Measurements from ENCODE around the gene RDX.

Gene RDX

DNA sequence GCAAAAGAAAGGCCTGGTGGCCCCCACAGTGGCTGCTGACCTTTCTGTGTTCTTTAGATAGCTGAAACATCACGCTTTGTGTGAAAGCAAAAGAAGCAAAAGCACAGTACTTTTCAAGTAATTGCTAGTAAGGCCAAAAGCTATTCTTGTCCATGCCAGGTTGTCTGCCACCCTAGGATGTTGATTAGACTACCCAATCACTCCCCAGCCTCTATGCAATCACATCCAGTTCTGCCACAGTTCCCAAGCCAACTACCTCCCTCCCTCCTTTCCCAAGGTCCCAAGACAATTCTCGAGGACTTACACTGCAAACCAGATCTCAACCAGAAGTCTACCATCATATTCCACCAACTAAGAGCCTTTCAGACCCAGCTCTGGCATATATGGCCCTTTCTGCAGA is 46.2 kb downstream of the RDX start:
- DNase-seq (ENCODE audit: low read depth) = no peak
- no peak overlapping the region for H3K4me3 ChIP-seq (ENCODE audit: low read length)
- TF ChIP-seq, protein P1, sequence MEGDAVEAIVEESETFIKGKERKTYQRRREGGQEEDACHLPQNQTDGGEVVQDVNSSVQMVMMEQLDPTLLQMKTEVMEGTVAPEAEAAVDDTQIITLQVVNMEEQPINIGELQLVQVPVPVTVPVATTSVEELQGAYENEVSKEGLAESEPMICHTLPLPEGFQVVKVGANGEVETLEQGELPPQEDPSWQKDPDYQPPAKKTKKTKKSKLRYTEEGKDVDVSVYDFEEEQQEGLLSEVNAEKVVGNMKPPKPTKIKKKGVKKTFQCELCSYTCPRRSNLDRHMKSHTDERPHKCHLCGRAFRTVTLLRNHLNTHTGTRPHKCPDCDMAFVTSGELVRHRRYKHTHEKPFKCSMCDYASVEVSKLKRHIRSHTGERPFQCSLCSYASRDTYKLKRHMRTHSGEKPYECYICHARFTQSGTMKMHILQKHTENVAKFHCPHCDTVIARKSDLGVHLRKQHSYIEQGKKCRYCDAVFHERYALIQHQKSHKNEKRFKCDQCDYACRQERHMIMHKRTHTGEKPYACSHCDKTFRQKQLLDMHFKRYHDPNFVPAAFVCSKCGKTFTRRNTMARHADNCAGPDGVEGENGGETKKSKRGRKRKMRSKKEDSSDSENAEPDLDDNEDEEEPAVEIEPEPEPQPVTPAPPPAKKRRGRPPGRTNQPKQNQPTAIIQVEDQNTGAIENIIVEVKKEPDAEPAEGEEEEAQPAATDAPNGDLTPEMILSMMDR (conservative IDR thresholded peaks at IDR 0.05; ENCODE audit: low read depth, low read length) = no peak

GRCh38 chr11:110249766-110250165 is 46.6 kb downstream of the RDX start:
- no peak overlapping the region for H3K4me3 ChIP-seq (ENCODE audit: low read length)
- TF ChIP-seq, protein P1 (conservative IDR thresholded peaks at IDR 0.05; ENCODE audit: low read depth, low read length) = no peak

DNA sequence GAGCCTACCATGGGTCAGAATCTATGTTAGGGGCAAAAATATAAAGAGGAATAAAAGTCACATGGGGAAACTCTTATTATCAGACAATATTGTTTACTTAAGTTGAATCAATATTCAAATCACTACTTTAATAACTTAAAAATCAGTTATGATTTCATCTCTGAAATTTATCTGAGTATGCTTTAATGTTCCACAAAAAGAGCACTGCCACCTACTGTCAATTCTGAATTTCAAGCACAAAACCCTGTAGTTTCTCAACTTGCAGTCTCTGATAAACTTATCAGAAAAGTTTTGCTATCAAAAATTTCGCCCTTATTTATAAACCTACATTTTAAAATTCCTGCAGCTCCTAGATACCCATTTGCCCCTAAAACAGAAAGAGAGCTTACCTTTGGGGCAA is 47.3 kb downstream of the RDX start:
- DNase-seq (ENCODE audit: low read depth) = no peak
- TF ChIP-seq, protein P1 (conservative IDR thresholded peaks at IDR 0.05; ENCODE audit: low read depth, low read length) = peak; percentile 31
- no peak overlapping the region for H3K4me3 ChIP-seq (ENCODE audit: low read length)

More at GRCh38 chr11:110249766-110250165, 46.6 kb downstream of the RDX start:
- no peak for DNase-seq (ENCODE audit: low read depth)

GRCh38 chr11:110243791-110244190 is 52.6 kb downstream of the RDX start:
- TF ChIP-seq, protein P1 (conservative IDR thresholded peaks at IDR 0.05; ENCODE audit: low read depth, low read length) = no peak

GRCh38 chr11:110242746-110243145 is 53.7 kb downstream of the RDX start:
- DNase-seq (ENCODE audit: low read depth) = no peak
- TF ChIP-seq, protein P1 (conservative IDR thresholded peaks at IDR 0.05; ENCODE audit: low read depth, low read length) = no peak
- H3K4me3 ChIP-seq (ENCODE audit: low read length) = no peak overlapping the region

More at GRCh38 chr11:110243791-110244190, 52.6 kb downstream of the RDX start:
- DNase-seq (ENCODE audit: low read depth) = no peak
- no peak overlapping the region for H3K4me3 ChIP-seq (ENCODE audit: low read length)

DNA sequence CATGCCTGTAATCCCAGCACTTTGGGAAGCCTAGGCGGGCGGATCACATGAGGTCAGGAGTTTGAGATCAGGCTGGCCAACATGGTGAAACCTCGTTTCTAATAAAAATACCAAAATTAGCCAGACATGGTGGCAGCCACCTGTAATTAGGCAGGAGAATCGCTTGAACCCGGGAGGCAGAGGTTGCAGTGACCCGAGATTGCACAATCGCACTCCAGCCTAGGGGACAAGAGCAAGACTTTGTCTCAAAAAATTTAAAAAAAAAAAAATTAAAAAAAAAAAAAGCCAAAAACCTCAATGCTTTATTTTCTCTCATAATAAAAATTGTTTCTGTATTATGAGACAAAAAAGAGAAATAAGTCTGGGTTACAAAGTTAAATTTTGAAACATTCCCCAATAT is 54.2 kb downstream of the RDX start:
- DNase-seq (ENCODE audit: low read depth) = no peak
- TF ChIP-seq, protein P1 (conservative IDR thresholded peaks at IDR 0.05; ENCODE audit: low read depth, low read length) = no peak
- H3K4me3 ChIP-seq (ENCODE audit: low read length) = no peak overlapping the region

DNA sequence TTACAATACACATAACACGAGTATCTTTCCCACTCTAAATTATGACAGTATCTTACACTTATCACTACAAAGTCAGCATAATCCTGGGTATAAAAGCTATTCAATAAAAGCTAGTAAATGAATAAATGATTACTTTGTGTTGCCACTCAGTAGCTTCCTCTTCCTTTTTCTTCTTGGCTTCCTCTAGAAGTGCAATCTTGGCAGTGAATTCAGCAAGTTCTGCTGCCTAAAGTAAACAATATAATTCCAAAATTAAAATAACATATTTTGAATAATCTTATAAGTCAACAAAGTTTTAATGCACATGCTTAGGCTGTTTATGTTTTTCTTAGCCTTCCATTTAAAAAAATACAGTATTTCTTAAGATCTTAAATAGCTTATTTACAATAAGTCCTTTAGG is 60.4 kb downstream of the RDX start:
- TF ChIP-seq, protein P1 (conservative IDR thresholded peaks at IDR 0.05; ENCODE audit: low read depth, low read length) = no peak
- H3K4me3 ChIP-seq (ENCODE audit: low read length) = no peak overlapping the region
- no peak for DNase-seq (ENCODE audit: low read depth)

Measured in retinal pigment epithelial cell (primary cell).